PC-9 (cell line): ENCODE data around the gene UCP2. TPM values are rescaled to one million over a fixed set of nuclear protein-coding genes. Genes with fewer than 3 reads are reported as not detected.
A peak's percentile ranks its signal among the peaks of the same experiment; 100 is the strongest.

ENCODE experiments used
- BruUV-seq: library from RNA; stranded (reverse); fragments of 400-500 nt; replicated peaks from 2 replicates; lab custom pipeline; 2021; lab: Mats Ljungman, UMichigan
- CTCF ChIA-PET: fragments of 300-600 bp; sonication (Branson Sonifier 250); formaldehyde crosslinking; loops from one replicate; lab custom pipeline; 2022; ENCODE audit warnings: antibody characterized with exemption; lab: Charles Lee
- POLR2A ChIA-PET: fragments of 300-600 bp; sonication (Branson Sonifier 250); formaldehyde crosslinking; loops from one replicate; lab custom pipeline; 2022; ENCODE audit warnings: antibody characterized with exemption; ENCODE audit not compliant: unreplicated experiment; lab: Charles Lee
- DNase-seq, 2 experiments: peaks; one replicate each; pipeline versions ENCODE4 v3.0.0 to v3.0.0-alpha.2; 2015 to 2022; ENCODE audit warnings: mixed read lengths in 1 of 2
- H2AFZ ChIP-seq: fragments of 200-600 bp; sonication (generic); 2 replicates; pipeline ENCODE4 v1.8.1; 2017; ENCODE audit warnings: antibody characterized with exemption
- H3F3A ChIP-seq: fragments of 200-600 bp; sonication (generic); 2 replicates; pipeline ENCODE4 v1.8.1; 2017; ENCODE audit warnings: antibody characterized with exemption, mild to moderate bottlenecking, low read depth; ENCODE audit not compliant: insufficient read depth
- H3K27ac ChIP-seq: fragments of 200-600 bp; sonication (generic); 2 replicates; pipeline ENCODE4 v1.6.1; 2016; ENCODE audit warnings: mixed run types
- H3K27me3 ChIP-seq: fragments of 200-600 bp; sonication (generic); 2 replicates; pipeline ENCODE4 v1.6.1; 2016; ENCODE audit warnings: low read depth, mixed run types; ENCODE audit not compliant: insufficient read depth
- H3K36me3 ChIP-seq: fragments of 200-600 bp; sonication (generic); 2 replicates; pipeline ENCODE4 v1.6.1; 2016; ENCODE audit warnings: low read depth, mixed run types
- H3K4me1 ChIP-seq: fragments of 200-600 bp; sonication (generic); replicated peaks from 2 replicates; pipeline ENCODE4 v1.6.1; 2016; ENCODE audit warnings: mixed run types; ENCODE audit not compliant: insufficient read depth
- H3K4me2 ChIP-seq: fragments of 200-600 bp; sonication (generic); 2 replicates; pipeline ENCODE4 v1.6.1; 2017; ENCODE audit warnings: mixed run types
- H3K4me3 ChIP-seq: fragments of 200-600 bp; sonication (generic); 2 replicates; pipeline ENCODE4 v1.6.1; 2016; ENCODE audit warnings: mixed run types
- H3K79me2 ChIP-seq: fragments of 200-600 bp; sonication (generic); 2 replicates; pipeline ENCODE4 v1.6.1; 2017; ENCODE audit warnings: low read depth, mixed run types
- H3K9me2 ChIP-seq: fragments of 200-600 bp; sonication (generic); 2 replicates; pipeline ENCODE4 v1.8.1; 2017; ENCODE audit warnings: mild to moderate bottlenecking; ENCODE audit not compliant: insufficient read depth
- H3K9me3 ChIP-seq: fragments of 200-600 bp; sonication (generic); 2 replicates; pipeline ENCODE4 v1.8.1; 2016; ENCODE audit warnings: low read depth; ENCODE audit not compliant: insufficient read depth
- H4K20me1 ChIP-seq: fragments of 200-600 bp; sonication (generic); 2 replicates; pipeline ENCODE4 v1.8.1; 2017; ENCODE audit not compliant: insufficient read depth
- CTCF ChIP-seq: fragments of 200-600 bp; sonication (generic); conservative IDR thresholded peaks from 2 replicates; pipeline ENCODE4 v1.6.1; 2017; ENCODE audit warnings: mixed run types, antibody characterized with exemption, mild to moderate bottlenecking, moderate library complexity
- EZH2 ChIP-seq: fragments of 200-600 bp; sonication (generic); IDR thresholded peaks from 2 replicates; pipeline ENCODE4 v1.8.0; 2017; ENCODE audit warnings: antibody characterized with exemption, low read depth
- intact Hi-C: fragments of 100-400 bp; cut with micrococcal nuclease; formaldehyde crosslinking; loops from one replicate; pipeline ENCODE4 v1.10.0; 2022; ENCODE audit not compliant: unreplicated experiment
- total RNA-seq: library from RNA; stranded (reverse); gene quantifications from 2 replicates; pipeline ENCODE4 v1.2.3, GENCODE V29; 2021

The UCP2 gene
- total RNA-seq, 1 experiment from 2014 or later, result 27.2 TPM

DNA sequence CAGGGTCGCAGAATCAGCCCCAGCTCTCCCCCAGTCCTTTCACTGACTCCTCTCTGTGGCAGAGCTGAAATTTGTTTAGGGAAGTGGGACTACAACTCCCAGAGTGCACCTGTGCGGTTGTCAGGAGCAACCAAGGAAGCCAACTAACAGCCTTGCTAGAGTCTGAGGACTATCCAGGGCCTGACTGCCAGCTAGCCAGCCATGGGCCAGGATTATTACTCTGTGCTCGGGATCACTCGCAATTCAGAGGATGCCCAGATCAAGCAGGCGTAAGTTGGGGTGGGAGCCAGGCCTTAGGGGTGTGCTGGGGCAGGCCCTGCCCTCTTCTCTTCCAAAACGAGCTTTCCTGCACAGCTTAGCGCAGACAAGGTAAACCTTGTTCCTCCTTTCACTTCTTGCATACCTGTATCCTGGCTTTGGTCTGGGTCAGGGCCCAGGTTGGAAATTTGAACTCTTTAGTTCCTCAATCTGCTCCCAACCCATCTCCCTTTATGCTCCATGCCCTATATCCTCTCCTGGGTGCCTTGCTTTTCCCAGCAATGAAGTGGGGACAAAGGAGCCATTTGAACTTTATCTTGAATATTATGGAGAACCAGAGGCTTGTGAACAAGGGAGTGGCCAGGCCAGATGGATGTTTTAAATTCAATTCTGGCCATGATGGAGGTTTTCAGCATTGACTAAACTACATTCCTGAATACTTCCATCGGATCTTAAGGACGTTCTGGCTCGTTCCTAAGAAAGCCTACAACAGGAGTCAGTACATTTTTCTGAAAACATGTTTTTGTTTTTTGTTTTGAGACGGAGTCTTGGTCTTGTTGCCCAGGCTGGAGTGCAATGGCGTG lies 31.6 kb downstream of the UCP2 start, which contains the start of gene DNAJB13:
DNAJB13 (plus strand) TSS at position 158 of the 842 bp plus-strand sequence; CDS start at position 202, 44 bp downstream.
- CTCF ChIA-PET, result no interaction called here
- H3K4me3 ChIP-seq, result no peak within 1 kb of the TSS
- H3K9me2 ChIP-seq, result no peaks in the 10 kb centered on the region
- no peaks in the 10 kb centered on the region for H3K9me3 ChIP-seq
- H3K4me2 ChIP-seq, result no peak within 1 kb of the TSS
- no TSS peak for BruUV-seq
- no peaks in the 10 kb centered on the region for H3K79me2 ChIP-seq
- H3K36me3 ChIP-seq, result no peaks in the 10 kb centered on the region
- H2AFZ ChIP-seq, result no peak within 1 kb of the TSS
- peaks cover 7% of the 10 kb centered on the region for H3K4me1 ChIP-seq
- H3K27me3 ChIP-seq, result no peaks in the 10 kb centered on the region
- peaks cover 5% of the 10 kb centered on the region; the same call in 1 of the 2 replicates for H3F3A ChIP-seq
- intact Hi-C loops, result no loop called here
- H4K20me1 ChIP-seq, result no peaks in the 10 kb centered on the region
- no peak within 1 kb of the TSS for H3K27ac ChIP-seq
- no peak for TF ChIP-seq CTCF
- TF ChIP-seq EZH2, result no peak
- peak; percentile 45 to 47 for DNase-seq
- POLR2A ChIA-PET, result no interaction called here

DNA sequence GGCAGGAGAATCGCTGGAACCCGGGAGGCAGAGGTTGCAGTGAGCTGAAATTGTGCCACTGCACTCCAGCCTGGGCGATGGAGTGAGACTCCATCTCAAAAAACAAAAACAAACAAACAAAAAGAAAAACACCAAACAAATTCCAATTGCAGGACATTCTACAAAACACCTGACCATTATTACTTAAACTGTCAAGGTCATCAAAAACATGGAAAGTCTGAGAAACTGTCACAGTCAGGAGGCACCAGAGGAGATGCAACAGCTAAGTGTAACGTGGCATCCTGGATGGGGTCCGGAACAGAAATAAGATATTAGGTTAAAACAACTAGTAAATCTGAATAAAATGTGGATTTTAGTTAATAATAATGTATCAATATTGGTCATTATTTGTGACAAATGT lies 32.7 kb downstream of the UCP2 start:
- H3K4me2 ChIP-seq, result no peak overlapping the region
- no peak overlapping the region for H3K4me3 ChIP-seq
- CTCF ChIA-PET, result no interaction called here
- no peak overlapping the region for H3K27ac ChIP-seq
- H2AFZ ChIP-seq, result no peak overlapping the region
- TF ChIP-seq EZH2 (no peak), CTCF (no peak)
- H3K4me1 ChIP-seq, result no peaks in the 10 kb centered on the region
- DNase-seq, result no peak
- H3K36me3 ChIP-seq, result no peaks in the 10 kb centered on the region
- H3K79me2 ChIP-seq, result no peaks in the 10 kb centered on the region
- no peaks in the 10 kb centered on the region for H3K9me2 ChIP-seq
- H3K9me3 ChIP-seq, result no peaks in the 10 kb centered on the region
- H4K20me1 ChIP-seq, result no peaks in the 10 kb centered on the region
- no peaks in the 10 kb centered on the region for H3K27me3 ChIP-seq
- intact Hi-C loops, result no loop called here
- POLR2A ChIA-PET, result interaction anchor here (1.0 kb wide), 1 partner anchor 221 kb away, joined by 9 read pairs; the partner anchor contains the start of genes C2CD3 and PPME1
- no TSS peak for BruUV-seq
- H3F3A ChIP-seq, result no peaks in the 10 kb centered on the region

- Histone ChIP-seq H3K9me2 (no peaks in the 10 kb centered on the region), H2AFZ (no peak overlapping the region), H3K27me3 (no peaks in the 10 kb centered on the region), H3K4me3 (no peak overlapping the region), H3K27ac (no peak overlapping the region), H3K9me3 (no peaks in the 10 kb centered on the region), H3K36me3 (no peaks in the 10 kb centered on the region), H3F3A (no peaks in the 10 kb centered on the region), H3K4me2 (no peak overlapping the region), H3K4me1 (no peaks in the 10 kb centered on the region), H3K79me2 (no peaks in the 10 kb centered on the region), H4K20me1 (no peaks in the 10 kb centered on the region)
- ChIA-PET POLR2A (interaction anchor here (1.0 kb wide), 1 partner anchor 221 kb away, joined by 9 read pairs; the partner anchor contains the start of genes C2CD3 and PPME1), CTCF (no interaction called here)
- peak in 1 of 2 experiments; percentile 31 for DNase-seq
- intact Hi-C loops, result no loop called here
- BruUV-seq, result no TSS peak
- TF ChIP-seq CTCF (no peak), EZH2 (no peak)
Observed at GRCh38 chr11:73949246-73949645, 33.4 kb downstream of the UCP2 start.
